H1 (cell line): ENCODE measurements around the gene WDFY3. TPM values are rescaled to one million over a fixed set of nuclear protein-coding genes. Genes with fewer than 3 reads are reported as not detected.

ENCODE experiments used
- SAP30 ChIP-seq: fragments of 300-600 bp; sonication (generic); IDR thresholded peaks from 2 replicates; pipeline ENCODE4 v1.7.1; 2012; ENCODE audit warnings: low read length, moderate library complexity, mild to moderate bottlenecking, inconsistent platforms; ENCODE audit not compliant: insufficient read depth, insufficient replicate concordance
- SUZ12 ChIP-seq: fragments of 200-600 bp; sonication (generic); IDR thresholded peaks from 2 replicates; pipeline ENCODE4 v1.6.1; 2012; ENCODE audit warnings: mild to moderate bottlenecking, inconsistent platforms, low read length, moderate library complexity, mixed read lengths
- polyA plus RNA-seq, 7 experiments: library from polyadenylated mRNA; depleted of rRNA in 3 of 7; stranded (reverse) in 5 of 7; unstranded in 2 of 7; fragments of >200 nt in 5 of 7; fragments of 200-250 nt in 2 of 7; gene quantifications; 1 replicate in 5 of 7; 2 replicates in 1 of 7; 4 replicates in 1 of 7; pipeline versions ENCODE4 v1.2.1 to v1.2.3, GENCODE V29; 2011 to 2013; ENCODE audit warnings: missing spikeins in 2 of 7, mixed read lengths in 2 of 7
- total RNA-seq: library from RNA; stranded (reverse); fragmentation: NEBNext Ultra II Directional; extraction: Animal tissue kit (Norgen Biotek cat#: 25700); gene quantifications from 2 replicates; pipeline ENCODE4 v1.2.1, GENCODE V29; 2021
- TF ChIP-seq, protein P1 (sequence below): IDR thresholded peaks from 2 replicates; pipeline ENCODE4 v1.6.1; 2012; ENCODE audit warnings: low read length, inconsistent platforms

The WDFY3 gene
- total and polyA plus RNA-seq, 2 of the 8 experiments (the other 6 are each of a cell fraction or from before 2014, with no cell fraction given) = 25.6 to 62.4 TPM

DNA sequence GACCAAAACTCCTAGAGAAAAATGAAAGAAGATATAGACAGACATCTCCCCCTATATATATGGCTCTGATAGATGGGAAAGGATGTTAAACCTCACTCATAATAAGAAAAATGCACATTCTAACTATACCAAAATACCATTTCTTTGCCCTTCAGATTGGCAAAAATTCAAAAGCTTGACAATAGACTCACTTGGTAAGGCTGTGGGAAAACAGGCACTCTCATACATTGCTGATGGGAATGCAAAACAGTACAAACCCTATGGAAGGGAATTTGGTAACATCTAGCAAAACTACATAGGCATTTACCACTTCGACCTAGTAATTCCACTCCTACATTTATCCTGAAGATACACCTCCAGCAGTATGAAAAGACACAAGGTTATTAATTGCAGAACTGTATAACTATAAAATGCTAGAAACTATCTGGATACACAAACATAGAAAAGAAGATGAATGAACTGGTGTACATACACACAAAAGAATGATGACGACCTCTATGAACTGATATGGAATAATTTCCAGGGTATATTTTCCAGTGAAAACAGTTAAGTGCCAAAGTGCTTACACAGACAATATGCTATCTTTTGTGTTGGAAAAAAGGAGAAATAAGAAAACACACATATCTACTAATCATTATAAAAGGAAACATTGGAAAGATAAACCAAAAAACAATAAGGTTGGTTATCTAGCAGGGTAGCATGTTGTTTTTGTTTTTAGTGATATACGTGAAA is 48.5 kb downstream of the WDFY3 start (continued):
- TF ChIP-seq SAP30 = no peak
- TF ChIP-seq, protein P1, sequence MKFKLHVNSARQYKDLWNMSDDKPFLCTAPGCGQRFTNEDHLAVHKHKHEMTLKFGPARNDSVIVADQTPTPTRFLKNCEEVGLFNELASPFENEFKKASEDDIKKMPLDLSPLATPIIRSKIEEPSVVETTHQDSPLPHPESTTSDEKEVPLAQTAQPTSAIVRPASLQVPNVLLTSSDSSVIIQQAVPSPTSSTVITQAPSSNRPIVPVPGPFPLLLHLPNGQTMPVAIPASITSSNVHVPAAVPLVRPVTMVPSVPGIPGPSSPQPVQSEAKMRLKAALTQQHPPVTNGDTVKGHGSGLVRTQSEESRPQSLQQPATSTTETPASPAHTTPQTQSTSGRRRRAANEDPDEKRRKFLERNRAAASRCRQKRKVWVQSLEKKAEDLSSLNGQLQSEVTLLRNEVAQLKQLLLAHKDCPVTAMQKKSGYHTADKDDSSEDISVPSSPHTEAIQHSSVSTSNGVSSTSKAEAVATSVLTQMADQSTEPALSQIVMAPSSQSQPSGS = no peak
- no peak for TF ChIP-seq SUZ12
- TF ChIP-seq, all 59 proteins: peak for 0
